IPS-11a (cell line): ENCODE measurements around the gene SLCO2A1.
"Not testable (repeated sequence)": the region's sequence is repeated elsewhere in the genome, so short reads cannot be mapped to it uniquely, and the experiment has no call there.

Source experiments
- H3K4me3 ChIP-seq: one replicate; pipeline ENCODE4 v1.5.1; 2013; ENCODE audit warnings: low read depth, low read length, control low read depth

SLCO2A1 gene

GRCh38 chr3:134029734-134030378 lies at the start of gene SLCO2A1:
SLCO2A1 (minus strand) TSS chr3:134029925; CDS start chr3:134029802, 123 bp downstream.
- H3K4me3 ChIP-seq = peak within 1 kb of the TSS; percentile 45

GRCh38 chr3:134079111-134079547 lies 49.4 kb upstream of the SLCO2A1 start:
- H3K4me3 ChIP-seq = no peak overlapping the region

- H3K4me3 ChIP-seq = no peak overlapping the region
These were observed 48.6 kb upstream of the SLCO2A1 start for GRCh38 chr3:134078169-134078831.

- no peak overlapping the region for H3K4me3 ChIP-seq
These were observed 48.0 kb upstream of the SLCO2A1 start for GRCh38 chr3:134077649-134078161.

- no peak overlapping the region for H3K4me3 ChIP-seq
These were observed 47.1 kb upstream of the SLCO2A1 start for GRCh38 chr3:134076851-134077250.

- no peak overlapping the region for H3K4me3 ChIP-seq
These were observed 46.1 kb upstream of the SLCO2A1 start for GRCh38 chr3:134075846-134076245.

GRCh38 chr3:134075568-134075825 lies 45.8 kb upstream of the SLCO2A1 start:
- no peak overlapping the region for H3K4me3 ChIP-seq

GRCh38 chr3:134074790-134075567 lies 45.3 kb upstream of the SLCO2A1 start:
- no peak overlapping the region for H3K4me3 ChIP-seq

- no peak overlapping the region for H3K4me3 ChIP-seq
These were observed 44.5 kb upstream of the SLCO2A1 start for GRCh38 chr3:134074001-134074789.

GRCh38 chr3:134073583-134073945 lies 43.8 kb upstream of the SLCO2A1 start:
- H3K4me3 ChIP-seq = no peak overlapping the region

GRCh38 chr3:134072881-134073582 lies 43.3 kb upstream of the SLCO2A1 start:
- no peak overlapping the region for H3K4me3 ChIP-seq

- H3K4me3 ChIP-seq = not testable (repeated sequence)
These were observed 40.6 kb upstream of the SLCO2A1 start for GRCh38 chr3:134070281-134070680.

- H3K4me3 ChIP-seq = no peak overlapping the region
These were observed 38.7 kb upstream of the SLCO2A1 start for GRCh38 chr3:134068429-134068828.

GRCh38 chr3:134067531-134068161 lies 37.9 kb upstream of the SLCO2A1 start:
- no peak overlapping the region for H3K4me3 ChIP-seq

GRCh38 chr3:134066651-134067530 lies 37.2 kb upstream of the SLCO2A1 start:
- no peak overlapping the region for H3K4me3 ChIP-seq

- no peak overlapping the region for H3K4me3 ChIP-seq
These were observed 36.4 kb upstream of the SLCO2A1 start for GRCh38 chr3:134066158-134066541.

- no peak overlapping the region for H3K4me3 ChIP-seq
These were observed 35.8 kb upstream of the SLCO2A1 start for GRCh38 chr3:134065252-134066157.

- H3K4me3 ChIP-seq = no peak overlapping the region
These were observed 34.4 kb upstream of the SLCO2A1 start for GRCh38 chr3:134064081-134064480.
